SK-N-SH treated with all-trans-retinoic acid at 6 μM for 48 hours (cell line): Measurements from ENCODE around the gene BPIFB4.

ENCODE experiments used
- ATAC-seq: fragments of 200-7000 bp; cut with Tn5 transposase; 3 replicates; pipeline ENCODE4 v1.9.1; 2020; ENCODE audit warnings: mild to moderate bottlenecking, moderate library complexity
- ARNTL ChIP-seq: fragments of 450-650 bp; formaldehyde crosslinking; IDR thresholded peaks from 2 replicates; pipeline ENCODE4 v1.5.0; 2020; ENCODE audit warnings: low read depth, mild to moderate bottlenecking, moderate library complexity, borderline replicate concordance
- BACH2 ChIP-seq: fragments of 250-450 bp; sonication (Bioruptor Pico); IDR thresholded peaks from 2 replicates; pipeline ENCODE4 v1.9.0; 2021; ENCODE audit warnings: mild to moderate bottlenecking, borderline replicate concordance
- CREB5 ChIP-seq: fragments of 250-450 bp; sonication (Bioruptor Pico); IDR thresholded peaks from 2 replicates; pipeline ENCODE4 v1.5.1; 2020; ENCODE audit warnings: low read depth, mild to moderate bottlenecking, moderate library complexity
- CSDC2 ChIP-seq: fragments of 250-450 bp; sonication (Bioruptor Pico); IDR thresholded peaks from 2 replicates; pipeline ENCODE4 v1.5.0; 2020; ENCODE audit warnings: mild to moderate bottlenecking, moderate library complexity
- ESRRG ChIP-seq: fragments of 250-450 bp; sonication (Bioruptor Pico); IDR thresholded peaks from 2 replicates; pipeline ENCODE4 v1.6.1; 2021; ENCODE audit warnings: mild to moderate bottlenecking
- GLIS3 ChIP-seq: fragments of 250-450 bp; sonication (Bioruptor Pico); IDR thresholded peaks from 2 replicates; pipeline ENCODE4 v1.5.0; 2020; ENCODE audit warnings: mild to moderate bottlenecking, moderate library complexity
- OSR1 ChIP-seq: fragments of 250-450 bp; sonication (Bioruptor Pico); IDR thresholded peaks from 2 replicates; pipeline ENCODE4 v1.8.0; 2022; ENCODE audit warnings: moderate library complexity, mild to moderate bottlenecking, inconsistent platforms
- PATZ1 ChIP-seq: fragments of 250-450 bp; sonication (Bioruptor Pico); IDR thresholded peaks from 2 replicates; pipeline ENCODE4 v1.8.0; 2020; ENCODE audit warnings: mild to moderate bottlenecking, moderate library complexity, borderline replicate concordance
- POU6F1 ChIP-seq: fragments of 250-450 bp; sonication (Bioruptor Pico); IDR thresholded peaks from 2 replicates; pipeline ENCODE4 v1.8.0; 2021; ENCODE audit warnings: low read depth, mild to moderate bottlenecking, moderate library complexity, borderline replicate concordance
- PPARA ChIP-seq: fragments of 250-450 bp; sonication (Bioruptor Pico); IDR thresholded peaks from 2 replicates; pipeline ENCODE4 v1.5.0; 2020; ENCODE audit warnings: mild to moderate bottlenecking, borderline replicate concordance
- RARB ChIP-seq: fragments of 250-450 bp; sonication (Bioruptor Pico); IDR thresholded peaks from 2 replicates; pipeline ENCODE4 v1.8.0; 2021; ENCODE audit warnings: mild to moderate bottlenecking, moderate library complexity
- SNAI2 ChIP-seq: fragments of 250-450 bp; sonication (Bioruptor Pico); IDR thresholded peaks from 2 replicates; pipeline ENCODE4 v1.5.0; 2020; ENCODE audit warnings: mild to moderate bottlenecking, moderate library complexity
- TCF4 ChIP-seq: fragments of 250-450 bp; sonication (Bioruptor Pico); IDR thresholded peaks from 2 replicates; pipeline ENCODE4 v1.8.0; 2021; ENCODE audit warnings: mild to moderate bottlenecking, moderate library complexity, borderline replicate concordance
- TOX ChIP-seq: fragments of 250-450 bp; sonication (Bioruptor Pico); IDR thresholded peaks from 2 replicates; pipeline ENCODE4 v1.8.0; 2021; ENCODE audit warnings: mild to moderate bottlenecking, moderate library complexity, borderline replicate concordance
- TSHZ2 ChIP-seq: fragments of 250-450 bp; sonication (Bioruptor Pico); IDR thresholded peaks from 2 replicates; pipeline ENCODE4 v1.5.0; 2020; ENCODE audit warnings: mild to moderate bottlenecking, moderate library complexity
- ZC3H10 ChIP-seq: fragments of 250-450 bp; sonication (Bioruptor Pico); IDR thresholded peaks from 2 replicates; pipeline ENCODE4 v1.5.1; 2021; ENCODE audit warnings: mild to moderate bottlenecking, moderate library complexity
- ZFP3 ChIP-seq: fragments of 250-450 bp; sonication (Bioruptor Pico); IDR thresholded peaks from 2 replicates; pipeline ENCODE4 v1.5.0; 2020; ENCODE audit warnings: mild to moderate bottlenecking, moderate library complexity
- ZFP30 ChIP-seq: fragments of 450-650 bp; formaldehyde crosslinking; IDR thresholded peaks from 2 replicates; pipeline ENCODE4 v1.5.0; 2022; ENCODE audit warnings: mild to moderate bottlenecking, moderate library complexity
- ZNF565 ChIP-seq: fragments of 450-650 bp; formaldehyde crosslinking; conservative IDR thresholded peaks from 2 replicates; pipeline ENCODE4 v1.5.0; 2020; ENCODE audit warnings: low read depth, mild to moderate bottlenecking, moderate library complexity
- ZNF70 ChIP-seq: fragments of 450-650 bp; formaldehyde crosslinking; IDR thresholded peaks from 2 replicates; pipeline ENCODE4 v1.5.0; 2020; ENCODE audit warnings: mild to moderate bottlenecking, moderate library complexity

The BPIFB4 gene

GRCh38 chr20:33062105-33062824, 17.2 kb upstream of the BPIFB4 start:
- ATAC-seq = no peak
- TF ChIP-seq PPARA (no peak), ESRRG (CRISPR knock-in tag) (no peak), ARNTL (CRISPR knock-in tag) (no peak), BACH2 (CRISPR knock-in tag) (no peak), ZC3H10 (CRISPR knock-in tag) (no peak), TOX (no peak)

GRCh38 chr20:33062825-33063149, 16.7 kb upstream of the BPIFB4 start:
- ATAC-seq = no peak
- TF ChIP-seq BACH2 (CRISPR knock-in tag) (no peak), TSHZ2 (no peak), SNAI2 (CRISPR knock-in tag) (no peak), ARNTL (CRISPR knock-in tag) (no peak), OSR1 (CRISPR knock-in tag) (no peak), TCF4 (CRISPR knock-in tag) (no peak), ZFP3 (CRISPR knock-in tag) (no peak), RARB (CRISPR knock-in tag) (no peak), GLIS3 (CRISPR knock-in tag) (no peak), CREB5 (CRISPR knock-in tag) (no peak), ESRRG (CRISPR knock-in tag) (no peak), ZNF70 (CRISPR knock-in tag) (no peak), ZFP30 (CRISPR knock-in tag) (no peak), CSDC2 (CRISPR knock-in tag) (no peak)

- TF ChIP-seq ZFP30 (CRISPR knock-in tag) = no peak
- TF ChIP-seq ESRRG (CRISPR knock-in tag) = no peak
- TF ChIP-seq PATZ1 = no peak
- TF ChIP-seq, all 23 proteins: peak for 0
- no peak for ATAC-seq
Measured at GRCh38 chr20:33063271-33063670, 16.2 kb upstream of the BPIFB4 start.

- no peak for TF ChIP-seq ZC3H10 (CRISPR knock-in tag)
- no peak for TF ChIP-seq SNAI2 (CRISPR knock-in tag)
- TF ChIP-seq GLIS3 (CRISPR knock-in tag) = no peak
- TF ChIP-seq ESRRG (CRISPR knock-in tag) = no peak
- TF ChIP-seq PPARA = no peak
- no peak for TF ChIP-seq OSR1 (CRISPR knock-in tag)
- no peak for TF ChIP-seq POU6F1 (CRISPR knock-in tag)
- TF ChIP-seq RARB (CRISPR knock-in tag) = no peak
- TF ChIP-seq CSDC2 (CRISPR knock-in tag) = no peak
- no peak for TF ChIP-seq PATZ1
- no peak for TF ChIP-seq ZNF565
- TF ChIP-seq BACH2 (CRISPR knock-in tag) = no peak
- no peak for TF ChIP-seq CREB5 (CRISPR knock-in tag)
- no peak for TF ChIP-seq ZNF70 (CRISPR knock-in tag)
- no peak for ATAC-seq
Measured at GRCh38 chr20:33064572-33065287, 14.7 kb upstream of the BPIFB4 start.
